Peyer's patch (tissue), 4 donors: ENCODE measurements around the gene GOLGA6L7.
"Not testable (repeated sequence)": the region's sequence is repeated elsewhere in the genome, so short reads cannot be mapped to it uniquely, and the experiment has no call there.

ENCODE experiments used
- CTCF ChIP-seq, 6 experiments: fragments of 450-650 bp in 4 of 6; fragments of 200-600 bp in 2 of 6; sonication (generic) in 1 of 6; IDR thresholded peaks; one replicate each; pipeline ENCODE4 v1.5.1; 2017 to 2019; ENCODE audit warnings: antibody characterized with exemption in 6 of 6, mild to moderate bottlenecking in 3 of 6, moderate library complexity in 1 of 6
- POLR2A ChIP-seq, 2 donors: fragments of 450-650 bp; IDR thresholded peaks; one replicate each; pipeline ENCODE4 v1.5.1; 2017; ENCODE audit warnings: antibody characterized with exemption in 2 of 2, mild to moderate bottlenecking in 2 of 2, moderate library complexity in 2 of 2

- not testable (repeated sequence) for TF ChIP-seq POLR2A, CTCF (IDR thresholded peaks at IDR 0.05)
Observed at GRCh38 chr15:28834957-28835585, 13.4 kb downstream of the GOLGA6L7 start.
